Lung (tissue), 12 donors: ENCODE results near the gene FOXP4. TPM values are rescaled to one million over a fixed set of nuclear protein-coding genes. Genes with fewer than 3 reads are reported as not detected.

Source experiments
- ATAC-seq: fragments of 200-7000 bp; cut with Tn5 transposase; one replicate; pipeline ENCODE4 v1.9.1; 2020; ENCODE audit warnings: moderate number of reproducible peaks; ENCODE audit not compliant: insufficient read depth, low FRiP score
- DNase-seq, 3 donors: peaks; one replicate each; pipeline ENCODE4 v3.0.0-alpha.2; 2013 to 2017
- H3K27ac ChIP-seq, 2 donors: one replicate each; pipeline ENCODE4 v1.5.1; 2013; ENCODE audit warnings: mild to moderate bottlenecking in 2 of 2, moderate library complexity in 2 of 2, control low read depth in 1 of 2, inconsistent platforms in 1 of 2, low read depth in 1 of 2, low read length in 1 of 2
- H3K27me3 ChIP-seq, 3 donors: one replicate each; pipeline ENCODE4 v1.5.1; 2013; ENCODE audit warnings: low read length in 2 of 3; ENCODE audit not compliant: control insufficient read depth in 3 of 3, insufficient read depth in 3 of 3
- H3K36me3 ChIP-seq, 4 donors: one replicate each; pipeline ENCODE4 v1.5.1; 2013; ENCODE audit warnings: low read length in 4 of 4, mild to moderate bottlenecking in 1 of 4, moderate library complexity in 1 of 4; ENCODE audit not compliant: control insufficient read depth in 4 of 4, insufficient read depth in 4 of 4
- H3K4me1 ChIP-seq, 5 donors: one replicate each; pipeline ENCODE4 v1.5.1; 2013; ENCODE audit warnings: low read length in 5 of 5, mild to moderate bottlenecking in 2 of 5, moderate library complexity in 1 of 5; ENCODE audit not compliant: control insufficient read depth in 5 of 5, insufficient read depth in 5 of 5
- H3K4me3 ChIP-seq: one replicate; pipeline ENCODE4 v1.5.1; 2013; ENCODE audit warnings: mild to moderate bottlenecking, control low read depth, moderate library complexity
- H3K9ac ChIP-seq, 2 donors: one replicate each; pipeline ENCODE4 v1.5.1; 2013; ENCODE audit warnings: low read length in 2 of 2, control low read depth in 1 of 2; ENCODE audit not compliant: insufficient read depth in 1 of 2
- H3K9me3 ChIP-seq, 4 donors: one replicate each; pipeline ENCODE4 v1.5.1; 2013; ENCODE audit warnings: low read length in 3 of 4, mild to moderate bottlenecking in 1 of 4, moderate library complexity in 1 of 4; ENCODE audit not compliant: control insufficient read depth in 4 of 4, insufficient read depth in 3 of 4
- WGBS, 2 donors: extraction: QIAGEN DNeasy Blood & Tissue Kit; methylation state at CpG; one replicate each; pipeline ENCODE4 v1.1.7; 2013; 5-methylcytosine and 5-hydroxymethylcytosine counted together
- polyA plus RNA-seq, 2 donors: library from polyadenylated mRNA; stranded (reverse); fragments of 200-250 nt; gene quantifications; one replicate each; pipeline ENCODE4 v1.2.1, GENCODE V29; 2013
- total RNA-seq, 2 donors: library from RNA; depleted of rRNA in 1 of 2; stranded (reverse); fragments of >200 nt in 1 of 2; gene quantifications; one replicate each; pipeline ENCODE4 v1.2.1, GENCODE V29; 2014 to 2021
- TF ChIP-seq, protein P1 (sequence below): IDR thresholded peaks from 2 replicates; pipeline ENCODE4 v1.5.1; 2012; ENCODE audit warnings: mild to moderate bottlenecking; ENCODE audit errors: control extremely low read depth, extremely low read depth
- donor health status: control.
- donor health status: control.
- donor health status: Bipolar disorder and iron deficiency.
- donor health status: healthy.
- donor health status: DM: yes; HTN: yes; CAD: no.

FOXP4 gene
- total and polyA plus RNA-seq, 4 donors = 12.8 to 35.0 (median 22.2) TPM

DNA sequence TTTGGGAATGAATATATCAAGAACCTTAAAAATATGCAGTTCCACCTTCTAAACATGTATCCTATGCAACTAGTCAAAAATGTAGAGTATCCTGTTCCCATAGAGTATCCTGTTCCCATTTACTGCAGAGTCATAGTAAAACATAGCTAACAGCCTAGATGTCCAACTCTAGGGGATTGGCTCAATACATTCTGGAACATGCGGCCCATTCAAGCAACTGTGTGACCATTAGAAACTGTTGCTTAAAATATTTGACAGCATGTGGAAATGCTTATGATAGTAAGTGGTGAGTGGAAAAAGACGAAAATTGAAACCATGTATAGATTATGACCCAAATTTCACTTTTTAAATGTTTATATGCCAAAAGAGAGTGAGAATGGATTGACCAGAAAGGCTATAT, 11.2 kb downstream of the FOXP4 start:
- Histone ChIP-seq H3K9me3 (no peaks in the 10 kb centered on the region), H3K27me3 (no peaks in the 10 kb centered on the region), H3K4me3 (no peak overlapping the region), H3K36me3 (no peaks in the 10 kb centered on the region), H3K4me1 (peaks cover 0 to 16% (median 5%) of the 10 kb centered on the region in 5 donors), H3K27ac (no peak overlapping the region), H3K9ac (no peak overlapping the region)
- WGBS, 2 donors = 92 to 93% methylated on average over 2 of the region's 2 CpGs
- DNase-seq (no peak), ATAC-seq (no peak)
- TF ChIP-seq, protein P1, sequence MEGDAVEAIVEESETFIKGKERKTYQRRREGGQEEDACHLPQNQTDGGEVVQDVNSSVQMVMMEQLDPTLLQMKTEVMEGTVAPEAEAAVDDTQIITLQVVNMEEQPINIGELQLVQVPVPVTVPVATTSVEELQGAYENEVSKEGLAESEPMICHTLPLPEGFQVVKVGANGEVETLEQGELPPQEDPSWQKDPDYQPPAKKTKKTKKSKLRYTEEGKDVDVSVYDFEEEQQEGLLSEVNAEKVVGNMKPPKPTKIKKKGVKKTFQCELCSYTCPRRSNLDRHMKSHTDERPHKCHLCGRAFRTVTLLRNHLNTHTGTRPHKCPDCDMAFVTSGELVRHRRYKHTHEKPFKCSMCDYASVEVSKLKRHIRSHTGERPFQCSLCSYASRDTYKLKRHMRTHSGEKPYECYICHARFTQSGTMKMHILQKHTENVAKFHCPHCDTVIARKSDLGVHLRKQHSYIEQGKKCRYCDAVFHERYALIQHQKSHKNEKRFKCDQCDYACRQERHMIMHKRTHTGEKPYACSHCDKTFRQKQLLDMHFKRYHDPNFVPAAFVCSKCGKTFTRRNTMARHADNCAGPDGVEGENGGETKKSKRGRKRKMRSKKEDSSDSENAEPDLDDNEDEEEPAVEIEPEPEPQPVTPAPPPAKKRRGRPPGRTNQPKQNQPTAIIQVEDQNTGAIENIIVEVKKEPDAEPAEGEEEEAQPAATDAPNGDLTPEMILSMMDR = no peak

- WGBS, 2 donors = 81 to 83% methylated on average over 4 of the region's 4 CpGs
- Histone ChIP-seq H3K27me3 (no peaks in the 10 kb centered on the region), H3K36me3 (no peaks in the 10 kb centered on the region), H3K9me3 (no peaks in the 10 kb centered on the region), H3K4me3 (no peak overlapping the region), H3K9ac (no peak overlapping the region), H3K4me1 (peaks cover 0 to 15% (median 5%) of the 10 kb centered on the region in 5 donors), H3K27ac (peak overlapping the region in 1 of 2 donors; percentile 1)
- ATAC-seq = no peak
- no peak for DNase-seq
- TF ChIP-seq, protein P1 = no peak
These were observed 12.0 kb downstream of the FOXP4 start for GRCh38 chr6:41558033-41558807.

DNA sequence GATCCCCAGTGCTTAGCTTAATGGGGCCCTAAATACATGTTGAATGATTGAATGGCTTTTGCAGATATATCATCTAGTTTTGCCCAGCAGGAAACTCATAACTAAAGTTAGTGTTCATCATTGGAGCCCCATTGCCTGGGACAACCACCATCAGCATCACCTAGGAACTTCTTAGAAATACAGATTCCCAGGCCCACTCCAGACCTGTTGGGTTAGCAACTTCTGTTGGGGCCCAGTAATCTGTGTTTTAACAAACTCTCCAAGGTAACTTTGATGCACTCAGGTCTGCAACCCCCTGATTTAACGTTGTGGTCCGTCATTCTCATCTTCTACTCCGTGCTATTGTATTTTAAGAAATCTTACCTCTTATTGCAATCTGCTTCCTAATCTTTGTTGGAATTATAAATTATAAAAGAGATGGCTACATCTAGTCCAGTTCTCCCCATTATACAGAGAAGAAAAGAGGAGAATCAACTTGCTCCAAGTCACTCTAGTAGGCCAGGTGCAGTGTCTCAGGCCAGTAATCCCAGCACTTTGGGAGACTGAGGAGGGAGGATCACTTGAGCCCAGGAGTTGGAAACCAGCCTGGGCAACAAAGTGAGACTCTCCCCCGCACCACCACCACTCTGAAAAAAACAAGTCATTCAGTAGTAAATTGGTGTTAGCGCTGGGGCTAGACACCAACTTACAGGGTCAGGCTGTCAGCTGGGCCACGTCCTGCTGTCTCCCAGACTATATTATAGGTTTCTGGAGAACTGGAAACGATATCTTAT, 13.7 kb downstream of the FOXP4 start:
- ATAC-seq (no peak), DNase-seq (no peak)
- 71 to 75% methylated on average over 7 of the region's 7 CpGs for WGBS, 2 donors
- H3K27me3 ChIP-seq = no peaks in the 10 kb centered on the region
- H3K4me3 ChIP-seq = no peak overlapping the region
- H3K4me1 ChIP-seq = peaks cover 0 to 15% (median 5%) of the 10 kb centered on the region in 5 donors
- no peaks in the 10 kb centered on the region for H3K36me3 ChIP-seq
- TF ChIP-seq, protein P1 = no peak
- no peak overlapping the region for H3K27ac ChIP-seq
- no peaks in the 10 kb centered on the region for H3K9me3 ChIP-seq
- H3K9ac ChIP-seq = no peak overlapping the region
